ENCODE results near the gene IL4I1. TPM values are rescaled to one million over a fixed set of nuclear protein-coding genes. Genes with fewer than 3 reads are reported as not detected.

IL4I1 gene
- total RNA-seq, 4 donors from 2014 or later, result 0.63 to 3.0 (median 1.7) TPM; not detected in 1

DNA sequence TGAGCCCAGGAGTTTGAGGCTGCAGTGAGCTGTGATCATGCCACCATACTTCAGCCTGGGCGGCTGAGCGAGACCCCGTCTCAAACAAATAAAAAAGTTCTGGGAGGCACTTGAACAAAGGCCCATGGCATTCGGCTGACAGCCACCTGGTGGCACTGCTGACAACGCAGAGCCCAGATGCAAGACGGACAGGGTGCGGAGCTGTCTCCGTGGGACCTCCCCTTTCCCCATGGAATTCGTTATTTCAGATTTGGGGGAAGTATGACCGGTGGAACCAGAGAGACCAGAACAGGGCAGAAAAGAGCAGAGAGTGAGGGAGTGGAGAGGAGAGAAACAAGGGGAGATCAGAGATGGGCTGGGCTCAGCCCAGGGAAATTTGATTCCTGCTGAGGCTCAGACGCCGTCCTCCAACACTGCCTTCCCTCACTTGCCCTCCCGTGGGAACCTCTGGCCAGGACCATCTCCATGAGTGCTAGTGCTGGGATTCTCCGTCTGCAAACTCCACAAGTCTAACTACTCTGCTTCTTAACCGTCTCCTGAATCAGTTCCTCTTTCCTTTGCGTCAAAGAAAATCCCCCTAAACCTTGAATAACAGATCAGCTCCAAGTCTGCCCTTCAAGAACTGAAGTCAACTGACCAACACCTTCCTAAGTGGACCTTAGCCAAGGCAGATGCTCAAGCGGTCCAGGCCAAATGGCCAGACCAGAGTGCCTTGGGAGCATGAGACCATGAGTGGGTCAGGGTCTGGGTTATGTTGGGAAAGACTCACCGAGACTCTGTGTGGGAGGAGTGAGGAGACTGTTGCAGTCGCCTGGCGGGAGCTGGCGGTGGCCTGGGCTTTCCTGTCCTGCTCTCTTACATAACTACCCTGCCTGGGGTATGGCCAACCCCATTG is 20.4 kb upstream of the IL4I1 start:
- Histone ChIP-seq H3K9me3 (no peaks in the 10 kb centered on the region), H3K36me3 (peaks cover 0 to 72% (median 0%) of the 10 kb centered on the region in 3 donors), H3K4me1 (peaks cover 0 to 7% (median 0%) of the 10 kb centered on the region in 4 donors), H3K27me3 (no peaks in the 10 kb centered on the region), H3K27ac (no peak overlapping the region), H3K4me3 (no peak overlapping the region)
- no peak for DNase-seq (ENCODE audit: low spot score in 2 of 2)
- TF ChIP-seq POLR2A (IDR thresholded peaks at IDR 0.05), result no peak
- no peak for TF ChIP-seq EP300 (IDR thresholded peaks at IDR 0.05)
- TF ChIP-seq, protein P1, sequence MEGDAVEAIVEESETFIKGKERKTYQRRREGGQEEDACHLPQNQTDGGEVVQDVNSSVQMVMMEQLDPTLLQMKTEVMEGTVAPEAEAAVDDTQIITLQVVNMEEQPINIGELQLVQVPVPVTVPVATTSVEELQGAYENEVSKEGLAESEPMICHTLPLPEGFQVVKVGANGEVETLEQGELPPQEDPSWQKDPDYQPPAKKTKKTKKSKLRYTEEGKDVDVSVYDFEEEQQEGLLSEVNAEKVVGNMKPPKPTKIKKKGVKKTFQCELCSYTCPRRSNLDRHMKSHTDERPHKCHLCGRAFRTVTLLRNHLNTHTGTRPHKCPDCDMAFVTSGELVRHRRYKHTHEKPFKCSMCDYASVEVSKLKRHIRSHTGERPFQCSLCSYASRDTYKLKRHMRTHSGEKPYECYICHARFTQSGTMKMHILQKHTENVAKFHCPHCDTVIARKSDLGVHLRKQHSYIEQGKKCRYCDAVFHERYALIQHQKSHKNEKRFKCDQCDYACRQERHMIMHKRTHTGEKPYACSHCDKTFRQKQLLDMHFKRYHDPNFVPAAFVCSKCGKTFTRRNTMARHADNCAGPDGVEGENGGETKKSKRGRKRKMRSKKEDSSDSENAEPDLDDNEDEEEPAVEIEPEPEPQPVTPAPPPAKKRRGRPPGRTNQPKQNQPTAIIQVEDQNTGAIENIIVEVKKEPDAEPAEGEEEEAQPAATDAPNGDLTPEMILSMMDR (IDR thresholded peaks at IDR 0.05), result no peak
- 80 to 82% methylated on average over 21 of the region's 21 CpGs for WGBS, 2 donors

DNA sequence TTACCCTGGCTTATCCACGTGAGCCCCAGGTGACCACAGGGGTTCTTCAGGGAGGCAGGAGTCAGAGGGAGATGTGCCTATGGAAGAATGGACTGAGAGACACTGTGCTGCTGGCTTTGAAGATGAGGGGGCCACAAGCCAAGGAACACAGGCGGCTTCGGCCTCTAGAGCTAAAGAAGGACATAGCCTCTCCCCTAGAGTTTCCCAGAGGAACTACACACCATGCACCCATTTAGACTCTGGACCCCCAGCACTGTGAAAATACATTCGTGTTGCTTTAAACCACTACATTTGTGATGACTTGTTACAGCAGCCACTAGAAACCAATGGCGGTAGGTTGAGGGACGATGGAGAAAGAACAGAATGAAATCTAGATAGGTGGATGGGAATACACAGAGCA is 18.6 kb upstream of the IL4I1 start:
- H3K27me3 ChIP-seq, result no peaks in the 10 kb centered on the region
- peaks cover 0 to 24% (median 8%) of the 10 kb centered on the region in 4 donors for H3K4me1 ChIP-seq
- WGBS, 2 donors, result 95 to 98% methylated on average over 6 of the region's 6 CpGs
- peaks cover 0 to 56% (median 0%) of the 10 kb centered on the region in 3 donors for H3K36me3 ChIP-seq
- H3K27ac ChIP-seq, result no peak overlapping the region
- DNase-seq (ENCODE audit: low spot score in 2 of 2), result no peak
- TF ChIP-seq EP300 (IDR thresholded peaks at IDR 0.05) (no peak), POLR2A (IDR thresholded peaks at IDR 0.05) (no peak)
- TF ChIP-seq, protein P1 (IDR thresholded peaks at IDR 0.05), result no peak
- H3K9me3 ChIP-seq, result no peaks in the 10 kb centered on the region
- H3K4me3 ChIP-seq, result no peak overlapping the region

DNA sequence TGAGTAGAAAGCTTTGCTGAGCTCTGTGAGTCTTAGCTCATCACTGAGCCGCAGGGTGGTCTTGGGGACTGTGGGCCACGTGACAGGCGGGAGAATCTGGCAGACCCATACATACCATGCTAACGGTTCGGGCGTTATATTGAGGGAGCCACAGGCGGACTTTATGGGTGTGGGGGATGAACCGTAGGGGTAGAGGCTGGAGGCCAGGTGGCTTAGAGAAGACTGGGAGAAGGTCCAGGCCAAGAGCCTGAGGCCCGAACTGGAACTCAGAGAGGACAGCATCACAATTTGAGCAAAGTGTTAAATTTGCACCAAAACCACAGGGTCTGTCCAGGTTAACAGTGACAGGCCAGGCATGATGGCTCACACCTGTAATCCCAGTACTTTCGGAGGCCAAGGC is 17.0 kb upstream of the IL4I1 start:
- Histone ChIP-seq H3K36me3 (peaks cover 0 to 72% (median 0%) of the 10 kb centered on the region in 3 donors), H3K4me1 (peaks cover 0 to 25% (median 8%) of the 10 kb centered on the region in 4 donors), H3K27me3 (no peaks in the 10 kb centered on the region), H3K9me3 (no peaks in the 10 kb centered on the region), H3K4me3 (no peak overlapping the region), H3K27ac (no peak overlapping the region)
- no peak for TF ChIP-seq POLR2A (IDR thresholded peaks at IDR 0.05)
- no peak for TF ChIP-seq EP300 (IDR thresholded peaks at IDR 0.05)
- TF ChIP-seq, protein P1 (IDR thresholded peaks at IDR 0.05), result no peak
- WGBS, 2 donors, result 89 to 92% methylated on average over 10 of the region's 10 CpGs
- DNase-seq (ENCODE audit: low spot score in 2 of 2), result no peak

DNA sequence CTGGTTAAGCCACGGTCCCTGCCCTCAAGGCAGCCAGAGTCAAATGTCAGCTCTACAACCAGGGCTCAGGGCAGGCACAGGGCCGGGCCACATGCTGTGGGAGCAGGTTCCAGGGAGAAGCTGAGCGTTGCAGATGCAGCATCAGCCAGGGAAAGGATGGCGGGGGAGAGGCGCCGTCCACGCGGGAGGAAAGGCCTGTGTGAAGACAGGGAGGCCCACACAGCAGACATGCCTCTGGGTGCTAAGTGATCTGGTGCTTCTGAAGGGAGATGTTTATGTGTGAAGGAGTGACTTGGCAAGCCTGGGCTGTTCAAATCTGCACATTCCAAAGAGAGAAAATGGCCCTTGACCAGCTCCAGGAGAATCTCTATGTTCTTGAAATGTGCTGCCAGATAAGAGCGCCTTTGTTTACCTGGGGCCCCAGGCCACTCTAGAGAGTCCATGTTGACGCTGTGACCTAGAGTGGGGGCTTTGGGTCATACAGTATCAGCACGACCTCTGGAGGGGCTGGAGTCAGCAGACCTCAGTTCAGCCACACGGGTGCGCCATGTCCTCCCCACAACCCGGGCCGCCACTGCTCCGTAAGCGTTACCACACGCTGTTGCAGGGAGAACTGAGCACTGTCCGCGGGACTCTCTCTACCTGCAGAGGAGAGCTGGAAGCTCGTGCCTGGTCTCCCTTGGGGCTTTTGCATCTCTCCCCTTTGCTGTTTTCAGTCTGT is 16.4 kb upstream of the IL4I1 start:
- H3K27me3 ChIP-seq, result no peaks in the 10 kb centered on the region
- H3K36me3 ChIP-seq, result peaks cover 0 to 78% (median 0%) of the 10 kb centered on the region in 3 donors
- H3K9me3 ChIP-seq, result no peaks in the 10 kb centered on the region
- no peak overlapping the region for H3K27ac ChIP-seq
- 78 to 81% methylated on average over 21 of the region's 21 CpGs for WGBS, 2 donors
- no peak for DNase-seq (ENCODE audit: low spot score in 2 of 2)
- H3K4me1 ChIP-seq, result peaks cover 0 to 25% (median 8%) of the 10 kb centered on the region in 4 donors
- no peak overlapping the region for H3K4me3 ChIP-seq
- TF ChIP-seq, protein P1 (IDR thresholded peaks at IDR 0.05), result no peak
- TF ChIP-seq EP300 (IDR thresholded peaks at IDR 0.05) (no peak), POLR2A (IDR thresholded peaks at IDR 0.05) (no peak)
